GM19238 (cell line): ENCODE data around the gene CFAP299.
A peak's percentile ranks its signal among the peaks of the same experiment; 100 is the strongest.

Experiments used
- DNase-seq: peaks from one replicate; pipeline ENCODE4 v3.0.0; 2011; ENCODE audit warnings: low spot score; ENCODE audit not compliant: insufficient read length

The CFAP299 gene

DNA sequence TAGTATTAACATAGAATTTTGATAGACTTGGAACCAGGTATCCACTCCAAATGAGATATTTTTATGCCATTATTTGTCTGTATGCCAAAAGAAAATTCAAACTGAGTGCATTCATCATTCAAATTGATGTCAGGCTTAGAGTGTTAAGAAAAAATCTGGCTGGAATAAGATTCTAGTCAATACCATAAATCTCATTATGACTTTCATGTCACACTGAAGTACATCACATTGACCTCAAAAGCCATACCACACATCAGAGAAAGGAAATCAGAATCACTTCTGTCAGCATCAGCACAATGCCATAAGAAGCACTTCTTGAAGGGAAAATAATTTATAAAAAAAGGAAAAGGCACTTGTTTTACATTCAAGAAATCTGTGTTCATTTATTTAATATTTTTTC lies 575.9 kb downstream of the CFAP299 start:
- no peak for DNase-seq

- DNase-seq: no peak
These were observed 576.8 kb downstream of the CFAP299 start for GRCh38 chr4:80912350-80912749.

DNA sequence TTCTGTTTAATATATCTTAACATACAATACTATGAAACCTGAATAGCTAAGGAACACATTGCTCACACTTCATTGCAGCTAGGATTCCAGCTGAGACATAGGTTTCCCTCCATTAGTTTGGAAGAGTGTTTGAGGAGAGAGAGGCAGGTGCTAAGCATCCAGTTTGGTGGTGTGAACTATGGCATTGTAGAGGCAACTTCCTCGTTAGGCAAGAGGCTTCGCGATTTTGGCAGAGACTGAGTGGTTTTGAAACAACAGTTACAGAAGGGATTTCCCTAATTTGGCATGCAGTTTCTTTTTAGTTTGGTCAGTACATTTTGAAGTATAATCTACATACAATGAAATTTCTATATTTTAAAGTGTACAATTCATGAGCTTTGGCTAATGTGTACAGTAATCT lies 577.9 kb downstream of the CFAP299 start:
- no peak for DNase-seq

GRCh38 chr4:80916770-80917169 lies 581.2 kb downstream of the CFAP299 start:
- no peak for DNase-seq

GRCh38 chr4:80918004-80918403 lies 582.5 kb downstream of the CFAP299 start:
- no peak for DNase-seq

DNA sequence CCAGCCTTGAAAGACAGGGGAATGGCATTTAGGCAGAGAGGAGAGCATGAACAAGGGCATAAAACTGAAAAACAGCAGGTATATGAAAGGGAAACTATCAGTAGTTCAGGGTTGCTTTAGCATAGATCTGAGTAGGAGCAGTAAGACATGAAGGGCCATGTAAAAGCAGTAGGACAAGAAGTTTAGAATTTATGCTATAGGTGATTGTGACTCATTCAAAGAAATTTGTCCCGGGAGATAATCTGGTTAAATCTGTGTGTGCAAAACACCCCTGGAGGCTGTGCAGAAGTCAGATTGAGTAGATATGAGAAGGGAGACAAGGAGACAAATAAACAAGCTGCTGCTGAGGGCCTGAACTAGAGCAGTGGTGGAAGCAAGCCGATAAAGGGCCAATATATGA lies 585.9 kb downstream of the CFAP299 start:
- DNase-seq: no peak

- DNase-seq: no peak
These were observed 587.4 kb downstream of the CFAP299 start for GRCh38 chr4:80922941-80923340.

DNA sequence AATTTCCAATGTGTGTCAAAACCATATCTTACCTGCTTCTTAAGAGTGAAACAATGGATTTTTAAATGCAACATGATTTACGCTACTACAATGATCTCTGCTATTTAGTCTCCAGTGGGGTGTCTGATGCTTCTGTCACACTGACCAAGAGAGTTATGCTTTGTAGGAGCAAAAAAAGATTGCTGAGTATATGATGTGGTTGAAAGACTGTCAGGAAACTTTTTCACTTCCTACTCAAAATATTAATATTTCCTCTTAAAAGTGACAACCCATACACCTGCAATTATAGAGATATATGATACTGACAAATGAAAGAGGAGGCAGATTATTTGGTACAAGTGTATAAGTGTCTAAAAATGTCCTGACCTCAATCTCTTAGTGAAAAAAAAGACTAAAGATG lies 589.8 kb downstream of the CFAP299 start:
- no peak for DNase-seq

GRCh38 chr4:80926446-80926845 lies 590.9 kb downstream of the CFAP299 start:
- no peak for DNase-seq

GRCh38 chr4:80926891-80927290 lies 591.4 kb downstream of the CFAP299 start:
- no peak for DNase-seq

- no peak for DNase-seq
These were observed 591.9 kb downstream of the CFAP299 start for GRCh38 chr4:80927420-80927819.

- no peak for DNase-seq
These were observed 596.1 kb downstream of the CFAP299 start for GRCh38 chr4:80931631-80932081.

GRCh38 chr4:80948141-80948540 lies 612.6 kb downstream of the CFAP299 start:
- DNase-seq: no peak

DNA sequence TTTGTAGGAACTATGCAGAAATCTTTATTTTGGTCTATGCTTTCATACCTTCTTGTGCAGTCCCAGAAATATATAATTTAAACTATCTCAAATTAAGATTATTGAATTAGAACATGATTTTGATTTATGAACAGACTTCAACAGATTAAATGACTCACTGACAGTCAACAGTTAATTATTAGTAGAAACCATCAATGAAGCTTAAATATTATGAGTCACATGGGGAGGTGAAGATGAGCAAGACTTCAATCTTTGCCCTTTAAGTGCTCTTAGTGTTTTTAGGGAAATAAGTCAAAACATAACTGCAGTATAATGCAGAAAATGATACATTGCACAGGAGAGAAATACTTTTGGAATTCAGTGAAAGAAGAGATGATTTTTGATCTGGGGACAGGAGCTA lies 613.5 kb downstream of the CFAP299 start:
- no peak for DNase-seq

DNA sequence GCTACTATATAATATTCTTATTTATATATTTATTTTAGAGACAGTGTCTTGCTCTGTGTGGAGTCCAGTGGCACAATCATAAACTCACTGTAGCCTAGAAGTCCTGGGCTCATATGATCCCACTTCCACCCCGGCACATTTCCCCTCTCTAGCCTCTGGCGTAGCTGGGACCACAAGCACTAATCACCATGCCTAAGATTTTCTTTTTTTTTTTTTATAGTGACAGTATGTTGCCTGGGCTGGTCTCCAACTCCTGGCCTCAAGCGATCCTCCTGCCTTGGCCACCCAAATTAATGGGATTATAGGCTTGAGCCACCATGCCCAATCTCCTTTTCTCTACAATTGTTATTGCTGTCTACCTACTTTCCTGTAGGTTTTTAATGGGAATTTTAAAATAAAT lies 620.9 kb downstream of the CFAP299 start:
- DNase-seq: no peak

- DNase-seq: no peak
These were observed 627.5 kb downstream of the CFAP299 start for GRCh38 chr4:80963051-80963450.

DNA sequence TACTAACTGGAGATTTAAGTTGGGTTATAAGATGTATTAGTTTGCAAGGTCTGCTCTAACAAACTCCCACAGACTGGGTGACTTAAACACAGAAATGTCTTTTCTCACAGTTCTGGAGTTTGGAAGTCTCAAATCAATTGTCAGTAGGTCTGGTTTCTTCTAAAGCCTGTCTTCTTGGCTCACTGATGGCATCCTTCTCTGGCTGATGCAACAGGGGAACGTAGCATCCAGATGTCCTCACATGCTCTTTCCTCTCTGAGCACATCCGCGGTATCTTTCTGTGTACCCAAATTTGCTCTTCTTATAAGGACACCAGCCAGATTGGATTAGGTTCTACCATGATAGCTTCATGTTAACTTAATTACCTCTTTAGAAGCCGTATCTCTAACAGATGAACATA lies 631.8 kb downstream of the CFAP299 start:
- DNase-seq: no peak

DNA sequence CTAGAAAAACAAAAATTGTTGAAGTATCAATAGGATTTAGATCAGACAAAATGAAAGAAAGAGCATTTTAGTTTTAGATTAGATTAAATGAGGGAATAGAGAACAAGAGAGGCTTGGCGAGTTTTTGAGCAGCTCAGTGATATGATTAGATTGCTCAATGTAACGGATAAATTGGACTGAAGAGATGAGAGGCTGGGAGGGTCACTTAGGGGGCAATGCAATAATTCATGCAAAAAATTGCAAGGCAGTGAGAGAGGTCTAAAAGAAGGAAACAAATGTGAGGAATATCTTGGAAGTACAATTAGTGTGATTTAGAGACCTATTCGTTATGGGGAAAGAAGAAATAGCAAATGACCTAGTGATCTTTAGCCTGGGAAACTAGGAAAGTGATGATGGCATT lies 644.7 kb downstream of the CFAP299 start:
- DNase-seq: no peak

- no peak for DNase-seq
These were observed 650.5 kb downstream of the CFAP299 start for GRCh38 chr4:80986011-80986410.

- no peak for DNase-seq
These were observed 654.5 kb downstream of the CFAP299 start for GRCh38 chr4:80989921-80990544.

GRCh38 chr4:80990851-80991250 lies 655.3 kb downstream of the CFAP299 start:
- DNase-seq: no peak

GRCh38 chr4:80999943-81000342 lies 664.4 kb downstream of the CFAP299 start:
- no peak for DNase-seq

DNA sequence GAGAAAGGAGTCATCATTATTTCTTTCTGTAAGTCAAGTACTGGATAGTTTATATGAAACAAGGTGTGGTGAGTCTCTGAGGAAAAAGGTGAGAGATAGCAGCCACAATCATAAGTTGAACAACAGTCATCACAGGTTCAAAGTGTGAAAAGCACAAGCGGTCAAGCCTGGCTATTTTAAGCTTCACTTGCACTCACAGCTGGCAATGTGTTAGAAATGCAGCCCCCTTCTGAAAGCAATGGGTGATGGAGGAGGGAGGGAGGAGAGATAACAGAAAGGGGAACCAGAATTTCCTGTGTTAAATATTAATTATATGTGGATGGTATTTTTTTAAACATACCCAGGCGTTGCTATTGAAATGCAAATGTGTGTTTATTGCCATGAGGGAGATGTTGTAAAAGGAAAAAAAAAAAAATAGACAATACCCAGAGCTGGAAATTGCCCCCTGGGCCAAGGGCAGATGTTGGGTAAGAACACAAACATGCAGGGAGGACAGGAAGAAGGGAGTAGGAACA lies 668.1 kb downstream of the CFAP299 start:
- peak; percentile 16 for DNase-seq

DNA sequence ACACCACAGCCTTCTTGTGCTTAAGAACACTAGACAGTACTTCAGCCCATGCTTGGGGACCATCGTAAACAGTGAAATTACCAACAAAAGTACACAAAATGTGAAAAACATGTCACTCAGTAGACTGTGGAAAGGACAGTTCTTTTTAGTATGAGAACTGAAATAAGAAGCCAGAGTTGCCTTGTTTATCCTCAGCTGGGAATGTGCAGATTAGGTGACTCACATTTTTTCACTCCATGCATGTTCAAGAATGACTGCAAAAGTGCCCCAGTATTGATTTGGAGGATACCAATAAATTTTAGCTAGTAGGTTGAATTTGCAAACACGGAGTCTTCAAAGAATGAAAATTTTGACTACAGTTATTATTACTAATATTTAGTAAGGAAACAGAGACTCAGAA lies 671.9 kb downstream of the CFAP299 start:
- no peak for DNase-seq
